NCI-H2107 (cell line): ENCODE measurements around the gene FRAT1.

Experiments
- DNase-seq: peaks from one replicate; lab custom pipeline; 2025; lab: John Stamatoyannopoulos, UW

FRAT1 gene

GRCh38 chr10:97307866-97308780, 10.9 kb upstream of the FRAT1 start:
- no peak for DNase-seq

GRCh38 chr10:97311111-97311626, 7.9 kb upstream of the FRAT1 start:
- DNase-seq = no peak

DNA sequence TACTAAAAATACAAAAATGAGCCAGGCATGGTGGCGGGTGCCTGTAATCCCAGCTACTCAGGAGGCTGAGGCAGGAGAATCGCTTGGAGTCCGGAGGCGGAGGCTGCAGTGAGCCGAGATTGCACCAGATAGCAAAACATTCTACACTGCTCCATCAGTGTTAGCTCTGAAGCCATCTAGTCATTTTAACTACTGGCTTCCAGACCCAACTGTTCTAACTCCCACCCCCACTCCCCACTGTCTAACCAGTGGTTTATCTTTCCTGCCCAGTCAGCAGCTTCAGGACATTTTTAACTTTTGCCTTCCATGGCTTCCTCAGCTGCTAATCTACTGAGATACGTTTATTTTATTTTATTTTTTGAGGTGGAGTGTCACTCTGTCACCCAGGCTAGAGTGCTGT, 6.2 kb upstream of the FRAT1 start:
- no peak for DNase-seq

DNA sequence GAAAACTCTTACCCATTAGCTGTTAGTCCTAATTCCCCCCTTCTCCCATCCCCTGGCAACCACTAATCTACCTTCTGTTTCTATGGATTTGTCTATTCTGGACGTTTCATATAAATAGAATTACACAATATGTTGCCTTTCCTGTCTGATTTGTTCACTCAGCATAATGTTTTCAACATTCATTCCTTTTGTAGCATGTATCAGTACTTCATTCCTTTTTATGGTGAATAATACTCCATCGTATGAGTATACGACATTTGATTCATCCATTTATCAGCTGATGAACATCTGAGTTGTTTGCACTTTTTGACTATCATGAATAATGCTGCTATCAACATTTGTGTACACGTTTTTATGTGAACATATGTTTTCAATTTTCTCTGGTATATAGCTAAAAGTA, 4.4 kb upstream of the FRAT1 start:
- DNase-seq = no peak

DNA sequence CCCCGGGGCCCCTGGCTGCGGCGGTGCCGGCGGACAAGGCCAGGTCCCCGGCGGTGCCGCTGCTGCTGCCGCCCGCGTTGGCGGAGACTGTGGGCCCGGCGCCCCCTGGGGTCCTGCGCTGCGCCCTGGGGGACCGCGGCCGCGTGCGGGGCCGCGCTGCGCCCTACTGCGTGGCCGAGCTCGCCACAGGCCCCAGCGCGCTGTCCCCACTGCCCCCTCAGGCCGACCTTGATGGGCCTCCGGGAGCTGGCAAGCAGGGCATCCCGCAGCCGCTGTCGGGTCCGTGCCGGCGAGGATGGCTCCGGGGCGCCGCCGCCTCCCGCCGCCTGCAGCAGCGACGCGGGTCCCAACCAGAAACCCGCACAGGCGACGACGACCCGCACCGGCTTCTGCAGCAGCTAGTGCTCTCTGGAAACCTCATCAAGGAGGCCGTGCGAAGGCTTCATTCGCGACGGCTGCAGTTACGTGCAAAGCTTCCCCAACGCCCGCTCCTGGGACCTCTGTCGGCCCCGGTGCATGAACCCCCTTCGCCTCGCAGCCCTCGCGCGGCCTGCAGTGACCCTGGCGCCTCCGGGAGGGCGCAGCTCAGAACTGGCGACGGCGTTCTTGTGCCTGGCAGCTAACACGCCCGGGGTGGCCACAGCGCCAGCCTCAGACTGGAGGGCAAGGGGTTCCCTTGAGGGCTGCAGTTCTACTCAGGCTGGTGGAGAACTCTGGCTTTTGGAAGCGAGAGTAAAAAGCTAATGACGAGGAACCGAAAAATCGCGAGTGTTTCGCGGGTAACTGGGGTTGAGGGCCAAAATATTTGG, 804 bp downstream of the FRAT1 start:
- DNase-seq = peak; percentile 0

- no peak for DNase-seq
These were observed 1.5 kb downstream of the FRAT1 start for GRCh38 chr10:97320480-97321031.

GRCh38 chr10:97321032-97321803, 2.1 kb downstream of the FRAT1 start:
- DNase-seq = no peak

DNA sequence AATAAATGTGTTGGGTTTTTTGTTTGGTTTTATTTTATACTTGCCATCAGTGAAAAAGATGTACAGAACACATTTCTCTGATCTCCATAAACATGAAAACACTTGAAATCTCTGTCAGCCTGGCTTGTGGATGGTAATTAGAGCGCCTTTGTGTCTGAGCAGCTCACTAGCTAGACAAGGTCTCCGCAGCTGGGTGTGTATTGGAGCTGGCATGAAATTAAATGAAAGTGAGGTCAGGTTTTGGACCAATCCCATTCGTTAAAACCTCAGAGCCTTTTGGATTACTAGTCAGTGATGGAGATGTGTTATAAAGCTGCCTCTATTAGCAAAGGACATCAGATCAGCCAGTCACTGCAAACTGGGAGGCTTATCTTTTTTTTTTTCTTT, 2.7 kb downstream of the FRAT1 start:
- DNase-seq = peak; percentile 47

GRCh38 chr10:97323501-97323900, 4.4 kb downstream of the FRAT1 start:
- no peak for DNase-seq

GRCh38 chr10:97325754-97326153, 6.7 kb downstream of the FRAT1 start:
- no peak for DNase-seq

- DNase-seq = no peak
These were observed 8.6 kb downstream of the FRAT1 start for GRCh38 chr10:97327348-97328294.

DNA sequence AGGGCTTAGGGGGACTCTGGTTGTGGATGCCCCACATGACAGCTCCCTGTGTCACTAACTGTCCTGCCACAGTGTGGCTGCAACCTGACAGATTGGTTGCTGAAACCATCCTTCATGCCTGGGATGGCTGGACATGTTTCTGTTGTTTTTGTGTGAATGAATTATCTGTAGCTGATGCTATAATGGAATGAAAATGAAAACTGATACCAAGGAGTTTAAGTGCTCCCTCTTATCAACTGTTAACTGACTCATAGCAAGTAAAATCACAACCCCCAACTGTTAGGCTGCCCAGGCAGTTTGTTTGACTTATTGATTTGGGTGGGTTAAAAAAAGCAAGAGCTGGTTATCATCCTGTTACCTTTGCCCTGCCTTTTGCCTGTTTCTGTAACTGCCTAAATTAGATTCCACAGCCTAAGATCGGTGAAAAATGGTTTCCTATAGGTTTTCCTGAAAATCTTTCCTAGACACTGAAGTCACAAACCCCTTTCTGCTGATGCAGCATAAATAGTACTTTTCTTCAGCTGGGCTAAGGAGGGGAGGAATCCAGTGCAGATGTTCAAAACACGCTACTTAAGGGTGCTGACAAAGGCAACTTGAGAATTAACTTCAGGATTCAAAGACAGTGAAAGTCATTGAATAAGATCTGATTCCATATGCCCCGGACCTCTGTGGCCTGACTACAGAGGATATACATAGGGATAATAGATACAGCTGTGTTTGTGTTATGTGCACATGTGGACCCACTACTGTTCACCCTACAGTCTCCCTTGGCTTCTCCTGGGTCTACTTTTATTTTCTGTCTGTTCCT, 9.8 kb downstream of the FRAT1 start:
- DNase-seq = no peak

DNA sequence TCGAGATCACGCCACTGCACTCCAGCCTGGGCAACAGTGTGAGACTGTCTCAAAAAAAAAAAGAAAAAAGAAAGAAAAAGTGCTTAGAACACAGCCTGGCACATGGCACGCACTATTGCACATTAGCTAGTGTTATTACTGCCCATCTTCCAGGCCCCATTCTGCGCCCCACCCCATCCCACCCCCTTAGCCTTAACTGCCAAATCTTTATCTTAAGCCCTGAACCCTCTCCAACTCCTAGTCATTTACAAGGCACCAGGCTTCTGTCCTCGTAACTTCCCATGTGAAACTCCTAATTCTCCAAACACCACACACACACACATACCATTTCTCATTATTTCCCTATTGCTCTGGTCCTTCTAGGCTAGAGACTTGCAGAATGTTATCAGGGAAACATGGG, 10.7 kb downstream of the FRAT1 start:
- no peak for DNase-seq

DNA sequence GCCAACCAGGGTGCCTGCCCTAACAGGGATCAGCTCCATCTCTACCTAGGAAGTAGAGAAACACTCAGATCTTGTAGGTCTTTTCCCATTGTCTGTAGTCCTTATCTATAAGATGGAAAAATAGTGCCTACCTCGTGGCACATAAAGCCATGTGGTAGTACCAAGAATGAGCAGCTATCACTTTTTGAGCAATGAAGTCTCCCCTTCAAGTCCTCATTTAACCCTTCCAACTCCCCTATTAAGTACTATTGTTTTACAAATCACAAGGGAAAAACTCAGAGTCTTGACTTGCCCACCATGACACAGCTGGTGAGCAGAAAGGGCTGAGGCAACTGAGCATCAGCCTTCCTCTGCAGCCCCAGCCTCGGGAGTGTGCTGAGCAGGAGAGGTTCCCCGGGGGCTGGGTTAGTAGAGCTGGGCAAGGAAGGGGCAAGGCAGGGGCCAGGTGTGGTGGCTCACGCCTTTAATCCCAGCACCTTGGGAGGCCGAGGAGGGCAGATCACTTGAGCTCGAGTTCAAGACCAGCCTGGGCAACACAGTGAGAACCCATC, 12.2 kb downstream of the FRAT1 start:
- DNase-seq = no peak

GRCh38 chr10:97332591-97333350, 13.7 kb downstream of the FRAT1 start:
- peak; percentile 1 for DNase-seq

- DNase-seq = no peak
These were observed 14.2 kb downstream of the FRAT1 start for GRCh38 chr10:97333351-97333600.

DNA sequence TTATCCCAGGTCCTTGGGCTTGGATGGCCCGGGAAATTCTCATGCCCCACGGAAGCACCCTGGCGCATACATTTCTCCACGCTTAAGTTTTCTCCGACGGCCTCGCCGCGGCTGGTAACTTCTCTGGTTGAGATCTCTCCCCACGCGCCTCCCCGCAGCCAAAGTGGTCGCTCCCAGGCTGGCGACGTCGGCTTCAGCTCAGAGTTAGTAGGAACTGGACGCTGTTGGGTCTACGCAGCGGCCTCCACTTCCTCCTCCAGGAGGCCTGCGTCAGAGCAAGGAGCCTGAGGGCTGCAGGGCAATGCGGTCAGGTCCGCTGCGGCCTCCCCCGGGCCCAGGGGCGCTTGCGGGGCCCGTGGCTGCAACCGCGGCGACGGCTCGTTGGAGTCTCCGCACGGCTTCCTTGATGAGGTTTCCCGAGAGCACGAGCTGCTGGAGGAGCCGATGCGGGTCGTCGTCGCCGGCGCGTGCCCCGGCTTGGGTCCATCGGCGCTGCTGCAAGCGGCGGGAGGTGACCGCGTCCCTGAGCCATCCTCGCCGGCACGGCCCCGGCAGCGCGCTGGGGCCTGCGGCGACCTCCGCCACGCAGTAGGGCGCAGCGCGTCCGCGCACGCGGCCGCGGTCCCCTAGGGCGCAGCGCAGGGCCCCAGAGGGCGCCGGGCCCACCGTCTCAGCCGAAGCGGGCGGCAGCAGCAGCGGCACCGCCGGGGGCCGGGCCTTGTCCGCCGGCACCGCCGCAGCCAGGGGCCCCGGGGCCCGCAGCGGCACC, 14.7 kb downstream of the FRAT1 start:
- DNase-seq = no peak
